Mammary epithelial cell (primary cell): ENCODE data around the gene CEP97.

Experiments
- CTCF ChIP-seq, 2 donors: IDR thresholded peaks in 1 of 2; conservative IDR thresholded peaks in 1 of 2; 2 replicates each; pipeline ENCODE4 v1.5.1; 2011 to 2012; ENCODE audit warnings: inconsistent platforms in 2 of 2, low read length in 2 of 2, mild to moderate bottlenecking in 2 of 2, control low read depth in 1 of 2, low read depth in 1 of 2; ENCODE audit not compliant: insufficient read depth in 1 of 2; ENCODE audit errors: extremely low read depth in 1 of 2
- EZH2 ChIP-seq: IDR thresholded peaks from 2 replicates; pipeline ENCODE4 v1.6.1; 2012; ENCODE audit warnings: low read length, inconsistent platforms, borderline replicate concordance

GRCh38 chr3:101729586-101729985 lies 5.2 kb downstream of the CEP97 start:
- no peak for TF ChIP-seq CTCF (conservative IDR thresholded peaks at IDR 0.05 in 1 of 2, IDR thresholded peaks at IDR 0.05 in 1 of 2; ENCODE audit: extremely low read depth in 1 of 2, insufficient read depth in 1 of 2, low read depth in 1 of 2, low read length in 2 of 2)
- no peak for TF ChIP-seq EZH2
